GM18511 (cell line): Measurements from ENCODE around the gene TXN.
"Not testable (repeated sequence)": the region's sequence is repeated elsewhere in the genome, so short reads cannot be mapped to it uniquely, and the experiment has no call there.

Experiments used
- ATAC-seq: cut with Tn5 transposase; IDR thresholded peaks from one replicate; pipeline ENCODE4 v1.9.1; 2021; ENCODE audit warnings: mild to moderate bottlenecking, moderate library complexity; ENCODE audit not compliant: unreplicated experiment

The TXN gene

DNA sequence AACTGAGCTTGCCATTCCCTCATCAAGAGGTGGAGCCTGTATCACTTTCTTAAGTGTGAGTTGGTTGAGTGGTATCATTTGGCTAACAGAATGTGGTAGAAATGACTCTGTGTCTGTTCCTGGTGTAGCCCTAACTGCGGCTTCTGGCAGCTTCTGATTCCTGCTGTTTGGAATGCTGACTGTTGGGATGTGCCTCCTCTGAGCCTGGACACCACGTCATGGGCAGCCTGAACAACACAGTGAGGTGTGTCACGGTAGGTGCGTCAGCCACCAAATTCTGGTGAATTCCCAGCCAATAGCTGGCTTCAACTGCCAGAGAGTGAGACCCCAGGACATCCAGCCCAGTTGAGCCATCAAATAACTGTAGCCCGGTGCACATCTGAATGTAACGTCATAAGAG, 42.2 kb downstream of the TXN start:
- no peak for ATAC-seq

DNA sequence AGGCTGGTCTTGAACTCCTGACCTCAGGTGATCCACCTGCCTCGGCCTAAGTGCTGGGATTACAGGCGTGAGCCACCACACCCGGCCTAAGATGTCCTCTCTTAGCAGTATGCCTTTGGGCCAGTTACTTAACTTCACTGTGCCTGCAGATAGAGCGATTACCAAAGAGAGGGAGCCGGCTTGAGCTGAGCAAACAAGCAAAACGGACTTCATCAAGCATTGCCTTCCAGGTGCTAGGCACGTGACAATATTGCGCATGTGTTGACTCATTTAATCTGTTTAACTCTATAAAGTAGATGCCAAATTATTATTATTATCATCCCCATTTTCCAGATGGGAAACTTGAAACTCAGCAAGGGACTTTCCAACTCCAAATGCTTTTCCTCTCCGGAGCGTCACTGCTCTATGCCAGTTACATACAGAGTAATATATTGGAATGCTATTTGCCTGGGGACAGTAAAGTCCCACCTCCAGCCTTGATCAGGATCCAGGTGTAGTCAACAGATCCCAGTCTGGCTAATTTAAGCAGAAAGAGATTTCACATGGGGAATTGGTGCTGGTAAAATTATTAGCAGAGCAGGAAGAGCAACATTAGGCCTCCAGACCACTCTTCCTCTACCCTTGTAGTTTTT, 42.8 kb downstream of the TXN start:
- ATAC-seq: no peak

DNA sequence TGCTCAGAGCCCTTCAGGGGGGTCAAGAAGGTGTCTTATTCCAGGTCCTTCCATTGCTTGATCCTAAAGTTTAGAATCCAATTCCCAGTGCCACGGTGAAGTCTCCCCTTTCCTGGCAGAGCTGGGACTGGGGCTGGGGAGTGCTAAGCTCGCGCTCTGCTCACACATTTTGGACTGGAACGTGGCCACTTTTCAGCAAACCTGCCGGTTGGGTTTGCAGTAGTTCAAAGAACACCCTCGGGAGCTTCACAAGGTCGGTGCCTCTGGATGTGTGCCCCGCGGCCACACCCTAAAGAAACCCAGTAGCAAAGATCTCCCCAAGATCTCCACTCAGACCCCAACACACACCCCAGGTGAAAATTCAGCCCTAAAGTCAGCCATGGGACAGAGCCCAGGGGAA, 48.3 kb downstream of the TXN start, which contains the start of gene C9orf152:
C9orf152 (minus strand) TSS at position 129 of the 400 bp plus-strand sequence. CDS start 580 bp downstream, outside the sequence.
- no peak for ATAC-seq

- ATAC-seq: no peak
These were observed 49.2 kb downstream of the TXN start for GRCh38 chr9:110207071-110207641.

DNA sequence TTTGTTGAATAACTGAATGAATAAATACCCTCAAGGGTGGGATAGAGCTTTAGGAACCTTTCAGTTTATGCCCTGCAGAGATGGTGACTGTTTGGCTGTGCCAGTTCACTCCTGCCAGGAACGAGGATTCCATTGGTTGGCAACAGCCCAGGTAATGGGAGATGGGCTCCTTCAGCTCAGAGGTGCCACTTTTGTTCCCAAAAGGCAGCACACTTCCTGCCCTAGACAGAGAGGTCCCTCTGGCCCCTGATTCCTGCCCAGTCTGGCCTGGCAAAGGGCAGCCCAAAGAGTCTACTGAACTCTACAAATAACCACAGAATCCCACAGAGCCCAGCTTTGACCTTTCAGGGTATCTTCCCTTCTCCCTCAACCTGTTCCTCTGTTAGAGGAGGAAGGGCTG, 49.9 kb downstream of the TXN start:
- no peak for ATAC-seq

GRCh38 chr9:110205612-110206011, 50.7 kb downstream of the TXN start:
- ATAC-seq: not testable (repeated sequence)

- no peak for ATAC-seq
These were observed 54.1 kb downstream of the TXN start for GRCh38 chr9:110202232-110202631.

DNA sequence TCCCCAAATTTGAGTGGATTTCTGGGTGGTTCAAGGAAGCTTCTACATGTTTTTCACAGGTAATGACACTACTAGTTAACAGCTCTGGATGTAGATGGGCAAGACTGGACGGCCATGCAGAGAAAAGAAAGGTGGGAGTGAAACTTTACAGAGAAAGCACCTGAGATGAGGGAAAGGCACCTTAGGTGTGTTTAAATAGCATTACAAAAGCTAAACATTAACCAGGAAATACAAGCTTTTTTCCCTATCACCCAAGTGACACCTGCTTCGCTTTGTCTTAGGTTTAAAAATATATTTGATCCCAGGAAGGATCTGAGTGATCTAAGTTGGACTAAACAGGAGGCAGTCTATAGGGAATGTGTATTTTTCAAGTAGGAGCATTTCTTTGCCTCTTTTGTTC, 56.7 kb downstream of the TXN start:
- no peak for ATAC-seq

DNA sequence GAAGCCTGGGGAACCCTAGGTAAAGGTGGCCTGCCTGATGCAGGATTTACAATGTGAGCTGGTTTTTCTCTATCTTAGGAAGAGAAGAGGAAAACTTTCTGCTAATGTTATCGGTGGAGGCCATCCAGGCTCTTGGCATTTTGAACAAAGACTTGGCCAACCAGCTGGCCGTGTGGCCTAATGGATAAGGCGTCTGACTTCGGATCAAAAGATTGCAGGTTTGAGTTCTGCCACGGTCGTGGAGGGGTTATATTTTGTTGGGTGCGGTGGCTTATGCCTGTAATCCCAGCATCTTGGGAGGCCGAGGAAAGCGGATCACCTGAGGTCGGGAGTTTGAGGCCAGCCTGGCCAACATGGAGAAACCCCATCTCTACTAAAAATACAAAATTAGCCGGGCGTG, 58.0 kb downstream of the TXN start:
- no peak for ATAC-seq

GRCh38 chr9:110197330-110198187, 58.7 kb downstream of the TXN start:
- ATAC-seq: no peak

DNA sequence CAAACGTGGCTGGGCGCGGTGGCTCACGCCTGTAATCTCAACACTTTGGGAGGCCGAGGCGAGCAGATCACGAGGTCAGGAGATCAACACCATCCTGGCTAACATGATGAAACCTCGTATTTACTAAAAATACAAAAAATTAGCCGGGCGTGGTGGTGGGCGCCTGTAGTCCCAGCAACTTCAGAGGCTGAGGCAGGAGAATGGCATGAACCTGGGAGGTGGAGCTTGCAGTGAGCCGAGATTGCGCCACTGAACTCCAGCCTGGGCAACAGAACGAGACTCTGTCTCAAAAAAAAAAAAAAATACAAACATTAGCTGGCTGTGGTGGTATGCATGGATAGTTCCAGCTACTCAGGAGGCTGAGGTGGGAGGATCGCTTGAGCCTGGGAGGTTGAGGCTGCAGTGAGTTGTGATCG, 60.2 kb downstream of the TXN start:
- not testable (repeated sequence) for ATAC-seq
